Endodermal cell (in vitro differentiated cells): ENCODE data around the gene ZFYVE1. TPM values are rescaled to one million over a fixed set of nuclear protein-coding genes. Genes with fewer than 3 reads are reported as not detected.

Source experiments
- DNase-seq: peaks from one replicate; pipeline ENCODE4 v3.0.0-alpha.2; 2017
- H3K27ac ChIP-seq: 2 replicates; pipeline ENCODE4 v1.5.1; 2013; ENCODE audit warnings: mild to moderate bottlenecking, low read depth, low read length, moderate library complexity
- H3K27me3 ChIP-seq: 2 replicates; pipeline ENCODE4 v1.6.1; 2013; ENCODE audit warnings: mild to moderate bottlenecking, low read length, moderate library complexity; ENCODE audit not compliant: insufficient read depth, control insufficient read depth, poor library complexity, severe bottlenecking
- H3K36me3 ChIP-seq: 2 replicates; pipeline ENCODE4 v1.7.0; 2013; ENCODE audit warnings: mild to moderate bottlenecking, low read length, moderate library complexity; ENCODE audit not compliant: control insufficient read depth, insufficient read depth
- H3K4me1 ChIP-seq: one replicate; pipeline ENCODE4 v1.7.0; 2013; ENCODE audit warnings: low read length; ENCODE audit not compliant: control insufficient read depth, insufficient read depth
- H3K4me3 ChIP-seq: 2 replicates; pipeline ENCODE4 v1.5.1; 2013; ENCODE audit warnings: mild to moderate bottlenecking, low read length, moderate library complexity
- H3K9ac ChIP-seq: 2 replicates; pipeline ENCODE4 v1.6.1; 2013; ENCODE audit warnings: mild to moderate bottlenecking, low read length, moderate library complexity; ENCODE audit not compliant: poor library complexity, severe bottlenecking; ENCODE audit errors: extremely low read depth
- H3K9me3 ChIP-seq: 2 replicates; pipeline ENCODE4 v1.6.1; 2013; ENCODE audit warnings: mild to moderate bottlenecking, low read length, moderate library complexity; ENCODE audit not compliant: control insufficient read depth
- H3K27ac Mint-ChIP-seq: 2 replicates; pipeline ENCODE4 v1.8.0; 2020; ENCODE audit warnings: mixed read lengths
- H3K27me3 Mint-ChIP-seq: 2 replicates; pipeline ENCODE4 v1.8.0; 2021; ENCODE audit warnings: mild to moderate bottlenecking, mixed read lengths; ENCODE audit not compliant: insufficient read depth
- H3K36me3 Mint-ChIP-seq: 2 replicates; pipeline ENCODE4 v1.8.0; 2020; ENCODE audit warnings: low read depth, mixed read lengths
- H3K4me1 Mint-ChIP-seq: 2 replicates; pipeline ENCODE4 v1.8.0; 2020; ENCODE audit warnings: mixed read lengths
- H3K4me3 Mint-ChIP-seq: 2 replicates; pipeline ENCODE4 v1.8.0; 2020; ENCODE audit warnings: mild to moderate bottlenecking, moderate library complexity, mixed read lengths
- H3K9me3 Mint-ChIP-seq: 2 replicates; pipeline ENCODE4 v1.8.0; 2020; ENCODE audit warnings: mild to moderate bottlenecking, mixed read lengths
- WGBS, 2 experiments: methylation state at CpG; one replicate each; pipeline versions ENCODE4 v1.1.5 to v1.1.7; 2013; ENCODE audit warnings: missing lambda C conversion rate in 2 of 2, mixed read lengths in 1 of 2; ENCODE audit not compliant: insufficient coverage in 1 of 2, insufficient read length in 1 of 2; 5-methylcytosine and 5-hydroxymethylcytosine counted together
- total RNA-seq, 2 donors: library from RNA; stranded (reverse); fragmentation: NEBNext Ultra II Directional in 1 of 2; extraction: Animal tissue kit (Norgen Biotek cat#: 25700) in 1 of 2; gene quantifications; 2 replicates in 1 of 2; 3 replicates in 1 of 2; pipeline ENCODE4 v1.2.1, GENCODE V29; 2021
- TF ChIP-seq, protein P1 (sequence below): fragments of 200-600 bp; sonication (generic); conservative IDR thresholded peaks from 2 replicates; pipeline ENCODE4 v1.5.0; 2021; ENCODE audit warnings: antibody characterized with exemption, mild to moderate bottlenecking

Gene ZFYVE1
- total RNA-seq, 2 donors from 2014 or later, result 11.6 to 16.6 TPM

- no peaks in the 10 kb centered on the region for H3K4me1 ChIP-seq
- H3K27ac ChIP-seq, result no peak overlapping the region
- no peak overlapping the region for H3K9ac ChIP-seq
- peaks cover 4% of the 10 kb centered on the region for H3K36me3 ChIP-seq
- peaks cover 22% of the 10 kb centered on the region for H3K27me3 Mint-ChIP-seq
- TF ChIP-seq, protein P1, sequence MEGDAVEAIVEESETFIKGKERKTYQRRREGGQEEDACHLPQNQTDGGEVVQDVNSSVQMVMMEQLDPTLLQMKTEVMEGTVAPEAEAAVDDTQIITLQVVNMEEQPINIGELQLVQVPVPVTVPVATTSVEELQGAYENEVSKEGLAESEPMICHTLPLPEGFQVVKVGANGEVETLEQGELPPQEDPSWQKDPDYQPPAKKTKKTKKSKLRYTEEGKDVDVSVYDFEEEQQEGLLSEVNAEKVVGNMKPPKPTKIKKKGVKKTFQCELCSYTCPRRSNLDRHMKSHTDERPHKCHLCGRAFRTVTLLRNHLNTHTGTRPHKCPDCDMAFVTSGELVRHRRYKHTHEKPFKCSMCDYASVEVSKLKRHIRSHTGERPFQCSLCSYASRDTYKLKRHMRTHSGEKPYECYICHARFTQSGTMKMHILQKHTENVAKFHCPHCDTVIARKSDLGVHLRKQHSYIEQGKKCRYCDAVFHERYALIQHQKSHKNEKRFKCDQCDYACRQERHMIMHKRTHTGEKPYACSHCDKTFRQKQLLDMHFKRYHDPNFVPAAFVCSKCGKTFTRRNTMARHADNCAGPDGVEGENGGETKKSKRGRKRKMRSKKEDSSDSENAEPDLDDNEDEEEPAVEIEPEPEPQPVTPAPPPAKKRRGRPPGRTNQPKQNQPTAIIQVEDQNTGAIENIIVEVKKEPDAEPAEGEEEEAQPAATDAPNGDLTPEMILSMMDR, result no peak
- peak overlapping the region; percentile 93 for H3K4me3 ChIP-seq
- H3K9me3 Mint-ChIP-seq, result no peaks in the 10 kb centered on the region
- no peaks in the 10 kb centered on the region for H3K9me3 ChIP-seq
- H3K27me3 ChIP-seq, result no peaks in the 10 kb centered on the region
- WGBS, 2 experiments, result 19 to 41% methylated on average over 12 to 33 of the region's 33 CpGs
- no peak for DNase-seq
- peak overlapping the region; percentile 79 for H3K4me3 Mint-ChIP-seq
- H3K4me1 Mint-ChIP-seq, result peaks cover 2% of the 10 kb centered on the region
- H3K27ac Mint-ChIP-seq, result peak overlapping the region; percentile 70
- peaks cover 11% of the 10 kb centered on the region for H3K36me3 Mint-ChIP-seq
Observed at GRCh38 chr14:72925815-72926291, 101.1 kb downstream of the ZFYVE1 start.

DNA sequence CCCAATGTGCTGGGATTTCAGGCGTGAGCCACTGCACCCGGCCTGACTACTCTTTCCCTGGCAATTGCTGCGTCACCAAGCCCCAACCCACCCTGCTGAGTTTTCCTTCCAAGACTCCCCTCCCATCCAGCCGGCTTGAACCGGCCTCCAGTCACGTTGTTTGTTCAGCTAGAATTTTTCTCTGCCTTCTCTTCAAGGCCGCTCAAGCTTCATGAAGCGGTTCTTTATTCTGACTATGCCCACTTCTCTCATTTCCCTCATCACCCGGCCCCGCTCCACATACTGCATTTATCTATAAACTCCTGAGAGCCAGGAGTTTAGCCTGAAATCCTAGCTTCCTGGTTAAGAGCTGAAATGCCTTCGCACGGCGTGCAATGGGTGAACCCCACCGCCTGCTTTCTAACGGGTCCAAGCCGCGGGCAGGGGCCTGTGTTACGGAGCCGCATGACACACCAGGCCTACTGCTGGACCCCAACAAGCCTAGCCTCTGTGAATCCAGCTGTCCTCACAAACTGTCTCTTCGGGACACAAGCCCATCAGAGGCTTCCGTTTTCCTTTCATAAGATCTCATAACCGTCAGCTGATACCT is 101.6 kb downstream of the ZFYVE1 start:
- peak; percentile 47 for DNase-seq
- Mint-ChIP-seq H3K27ac (no peak overlapping the region), H3K9me3 (no peaks in the 10 kb centered on the region), H3K27me3 (peaks cover 22% of the 10 kb centered on the region), H3K36me3 (peaks cover 8% of the 10 kb centered on the region), H3K4me1 (peaks cover 2% of the 10 kb centered on the region), H3K4me3 (peak overlapping the region; percentile 79)
- WGBS, 2 experiments, result 91 to 97% methylated on average over 21 to 22 of the region's 22 CpGs
- no peaks in the 10 kb centered on the region for H3K27me3 ChIP-seq
- TF ChIP-seq, protein P1, result no peak
- H3K4me3 ChIP-seq, result peak overlapping the region; percentile 93
- no peak overlapping the region for H3K27ac ChIP-seq
- H3K4me1 ChIP-seq, result no peaks in the 10 kb centered on the region
- no peaks in the 10 kb centered on the region for H3K9me3 ChIP-seq
- H3K36me3 ChIP-seq, result peaks cover 4% of the 10 kb centered on the region
- H3K9ac ChIP-seq, result no peak overlapping the region

GRCh38 chr14:72924337-72924736 is 102.6 kb downstream of the ZFYVE1 start:
- no peak overlapping the region for H3K27ac ChIP-seq
- no peaks in the 10 kb centered on the region for H3K27me3 ChIP-seq
- Mint-ChIP-seq H3K9me3 (no peaks in the 10 kb centered on the region), H3K27ac (no peak overlapping the region), H3K4me3 (no peak overlapping the region), H3K27me3 (peaks cover 22% of the 10 kb centered on the region), H3K4me1 (peaks cover 2% of the 10 kb centered on the region), H3K36me3 (no peaks in the 10 kb centered on the region)
- WGBS, 2 experiments, result 91 to 93% methylated on average over 5 of the region's 5 CpGs
- H3K36me3 ChIP-seq, result no peaks in the 10 kb centered on the region
- H3K4me3 ChIP-seq, result no peak overlapping the region
- no peaks in the 10 kb centered on the region for H3K4me1 ChIP-seq
- H3K9ac ChIP-seq, result no peak overlapping the region
- no peaks in the 10 kb centered on the region for H3K9me3 ChIP-seq
- TF ChIP-seq, protein P1, result no peak
- DNase-seq, result peak; percentile 36
